HUES6 (cell line): ENCODE measurements around the gene TMEM45B.
"Not testable (repeated sequence)": the region's sequence is repeated elsewhere in the genome, so short reads cannot be mapped to it uniquely, and the experiment has no call there.

Experiments
- H3K27ac ChIP-seq: 2 replicates; pipeline ENCODE4 v1.7.0; 2013; ENCODE audit warnings: low read depth, mild to moderate bottlenecking, low read length, inconsistent platforms
- H3K27me3 ChIP-seq: 2 replicates; pipeline ENCODE4 v1.6.1; 2013; ENCODE audit warnings: low read length; ENCODE audit not compliant: control insufficient read depth, insufficient read depth
- H3K36me3 ChIP-seq: 2 replicates; pipeline ENCODE4 v1.6.1; 2013; ENCODE audit warnings: low read length; ENCODE audit not compliant: control insufficient read depth, insufficient read depth
- H3K4me1 ChIP-seq: 2 replicates; pipeline ENCODE4 v1.6.1; 2013; ENCODE audit warnings: low read length; ENCODE audit not compliant: control insufficient read depth, insufficient read depth
- H3K4me3 ChIP-seq: 2 replicates; pipeline ENCODE4 v1.5.1; 2013; ENCODE audit warnings: low read depth, low read length
- H3K9ac ChIP-seq: one replicate; pipeline ENCODE4 v1.6.1; 2013; ENCODE audit warnings: mild to moderate bottlenecking, low read length
- H3K9me3 ChIP-seq: 2 replicates; pipeline ENCODE4 v1.6.1; 2013; ENCODE audit warnings: low read depth, low read length; ENCODE audit not compliant: control insufficient read depth, insufficient read depth

TMEM45B gene

DNA sequence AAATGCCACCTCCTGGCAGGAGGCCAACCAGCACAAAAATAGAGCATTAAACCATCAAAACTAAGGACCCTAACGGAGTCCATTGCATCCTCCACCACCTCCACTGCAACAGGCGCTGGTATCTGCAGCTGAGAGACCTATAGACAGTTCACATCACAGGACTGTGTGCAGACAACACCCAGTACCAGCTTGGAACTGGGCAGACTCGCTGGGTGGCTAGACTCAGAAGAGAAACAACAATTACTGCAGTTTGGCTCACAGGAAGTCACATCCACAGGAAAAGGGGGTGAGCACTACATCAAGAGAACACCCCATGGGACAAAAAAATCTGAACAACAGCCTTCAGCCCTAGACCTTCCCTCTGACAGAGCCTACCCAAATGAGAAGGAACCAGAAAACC, 11.6 kb upstream of the TMEM45B start:
- Histone ChIP-seq H3K36me3 (no peaks in the 10 kb centered on the region), H3K4me3 (no peak overlapping the region), H3K9me3 (peaks cover 12% of the 10 kb centered on the region), H3K9ac (no peak overlapping the region), H3K27me3 (no peaks in the 10 kb centered on the region), H3K27ac (no peak overlapping the region), H3K4me1 (0 out of 2 replicates have a peak, but pooled peaks cover 6% of the 10 kb centered on the region)

- H3K36me3 ChIP-seq, H3K27me3 ChIP-seq, H3K4me1 ChIP-seq, H3K9me3 ChIP-seq, H3K4me3 ChIP-seq, H3K27ac ChIP-seq, H3K9ac ChIP-seq: not testable (repeated sequence)
These were observed 7.4 kb upstream of the TMEM45B start for GRCh38 chr11:129808241-129808640.

DNA sequence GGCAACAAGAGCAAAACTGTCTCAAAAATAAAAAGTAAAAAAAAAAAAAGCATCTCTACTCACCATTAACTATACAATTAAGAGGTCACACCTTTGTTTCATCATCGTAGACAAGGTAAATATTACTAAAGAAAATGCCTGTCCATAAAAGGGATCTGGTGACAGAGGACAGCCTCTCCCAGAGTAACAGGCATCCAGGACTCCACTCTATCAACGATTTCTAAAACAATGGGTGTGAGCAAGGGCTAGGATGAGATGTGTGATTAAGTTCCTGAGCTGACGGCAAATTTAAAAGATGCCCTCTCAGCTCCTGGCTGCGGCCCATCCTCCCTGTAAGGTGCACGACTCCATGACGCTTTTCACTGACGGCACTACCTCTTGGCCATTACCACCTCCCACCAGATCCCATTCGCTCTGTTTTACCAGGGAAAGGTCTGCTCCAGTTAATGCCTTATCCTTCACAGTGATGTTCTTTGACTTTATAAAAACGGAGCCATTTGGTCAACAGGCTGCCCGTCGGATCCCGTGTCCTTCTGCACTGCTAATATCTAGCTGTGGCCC, 2.3 kb upstream of the TMEM45B start:
- Histone ChIP-seq H3K27me3 (peaks cover 52% of the 10 kb centered on the region), H3K9ac (no peak overlapping the region), H3K4me1 (no peaks in the 10 kb centered on the region), H3K27ac (no peak overlapping the region), H3K4me3 (no peak overlapping the region), H3K9me3 (no peaks in the 10 kb centered on the region), H3K36me3 (no peaks in the 10 kb centered on the region)

- peaks cover 62% of the 10 kb centered on the region for H3K27me3 ChIP-seq
- H3K4me3 ChIP-seq, result no peak overlapping the region
- H3K9ac ChIP-seq, result no peak overlapping the region
- no peaks in the 10 kb centered on the region for H3K9me3 ChIP-seq
- H3K27ac ChIP-seq, result no peak overlapping the region
- H3K4me1 ChIP-seq, result no peaks in the 10 kb centered on the region
- H3K36me3 ChIP-seq, result no peaks in the 10 kb centered on the region
These were observed 1.2 kb upstream of the TMEM45B start for GRCh38 chr11:129814244-129815014.

- Histone ChIP-seq H3K27ac (no peak overlapping the region), H3K4me1 (no peaks in the 10 kb centered on the region), H3K4me3 (no peak overlapping the region), H3K9me3 (no peaks in the 10 kb centered on the region), H3K27me3 (peaks cover 62% of the 10 kb centered on the region), H3K36me3 (no peaks in the 10 kb centered on the region), H3K9ac (no peak overlapping the region)
These were observed 1.9 kb downstream of the TMEM45B start for GRCh38 chr11:129817534-129818051.

DNA sequence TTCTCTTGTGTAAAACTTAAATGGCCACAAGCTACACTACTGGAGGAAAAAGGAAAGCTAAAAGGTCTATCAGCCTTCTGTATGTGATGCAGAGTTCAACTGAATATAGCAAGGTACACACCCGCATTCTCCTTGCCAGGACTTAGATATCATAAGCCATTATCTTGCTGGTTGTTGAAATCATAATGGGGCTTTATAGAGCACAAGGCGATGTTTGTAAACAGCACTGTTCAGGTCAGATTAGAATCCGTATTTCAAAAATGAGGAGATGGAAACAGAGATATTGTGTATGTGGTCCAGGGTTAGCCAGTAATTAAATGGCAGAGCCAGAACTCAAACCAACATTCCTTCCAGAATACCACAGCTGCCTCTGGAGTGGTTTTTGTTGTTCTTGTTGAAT, 2.6 kb downstream of the TMEM45B start:
- not testable (repeated sequence) for H3K4me1 ChIP-seq, H3K4me3 ChIP-seq, H3K27ac ChIP-seq, H3K9me3 ChIP-seq, H3K9ac ChIP-seq, H3K36me3 ChIP-seq
- H3K27me3 ChIP-seq, result peaks cover 61% of the 10 kb centered on the region

DNA sequence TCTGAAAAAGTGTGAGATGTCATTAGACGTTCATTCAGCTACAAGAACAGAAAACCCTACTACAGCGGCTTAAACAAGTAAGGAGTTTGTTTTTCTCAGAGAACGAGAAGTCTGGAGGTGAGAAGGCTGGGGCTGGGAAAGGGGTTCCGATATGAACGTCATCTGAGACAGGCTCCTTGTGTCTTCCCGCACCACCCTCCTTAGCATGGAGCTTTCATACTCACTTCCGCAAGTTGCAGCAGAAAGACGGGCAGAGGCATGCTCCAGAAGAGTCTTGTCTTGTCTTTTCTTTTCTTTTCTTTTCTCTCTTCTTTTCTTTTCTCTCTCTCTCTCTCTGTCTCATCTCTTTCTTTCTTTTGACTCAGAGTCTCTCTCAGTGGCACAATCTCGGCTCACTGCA, 3.6 kb downstream of the TMEM45B start:
- Histone ChIP-seq H3K4me1 (no peaks in the 10 kb centered on the region), H3K36me3 (no peaks in the 10 kb centered on the region), H3K27ac (no peak overlapping the region)

GRCh38 chr11:129820228-129820627, 4.6 kb downstream of the TMEM45B start:
- H3K4me1 ChIP-seq, H3K36me3 ChIP-seq, H3K9ac ChIP-seq, H3K9me3 ChIP-seq, H3K4me3 ChIP-seq, H3K27ac ChIP-seq: not testable (repeated sequence)
- H3K27me3 ChIP-seq, result peaks cover 41% of the 10 kb centered on the region

More for the DNA sequence above, 3.6 kb downstream of the TMEM45B start:
- Histone ChIP-seq H3K9me3 (no peaks in the 10 kb centered on the region), H3K4me3 (no peak overlapping the region), H3K27me3 (peaks cover 51% of the 10 kb centered on the region), H3K9ac (no peak overlapping the region)

- not testable (repeated sequence) for H3K36me3 ChIP-seq, H3K27ac ChIP-seq, H3K9me3 ChIP-seq, H3K4me3 ChIP-seq, H3K4me1 ChIP-seq, H3K9ac ChIP-seq
- peaks cover 10% of the 10 kb centered on the region; the same call in 1 of the 2 replicates for H3K27me3 ChIP-seq
These were observed 7.6 kb downstream of the TMEM45B start for GRCh38 chr11:129823281-129823680.

DNA sequence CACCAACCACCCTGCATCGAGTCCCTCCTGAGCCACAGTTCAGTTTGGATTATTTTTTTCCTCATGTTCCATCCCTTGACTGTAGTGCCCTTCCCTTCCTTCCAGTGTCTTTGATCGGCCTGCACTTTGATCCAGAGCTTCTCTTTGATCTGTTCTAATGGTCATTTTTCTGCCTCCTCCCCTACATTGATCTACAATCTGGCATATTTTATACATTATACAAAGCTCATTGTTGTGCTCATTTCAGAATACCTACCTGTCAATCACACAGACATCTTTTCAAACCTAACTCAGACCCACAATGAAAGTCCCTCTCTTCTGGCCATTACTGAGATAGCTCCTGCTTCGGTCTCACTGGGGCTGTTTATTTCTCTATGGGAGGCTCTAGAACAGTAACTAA, 8.2 kb downstream of the TMEM45B start:
- H3K4me1 ChIP-seq, H3K9me3 ChIP-seq, H3K36me3 ChIP-seq, H3K27ac ChIP-seq, H3K27me3 ChIP-seq, H3K9ac ChIP-seq, H3K4me3 ChIP-seq: not testable (repeated sequence)

- H3K9me3 ChIP-seq, result no peaks in the 10 kb centered on the region
- H3K36me3 ChIP-seq, result no peaks in the 10 kb centered on the region
- no peak overlapping the region for H3K4me3 ChIP-seq
- H3K4me1 ChIP-seq, result no peaks in the 10 kb centered on the region
- no peak overlapping the region for H3K27ac ChIP-seq
- H3K9ac ChIP-seq, result no peak overlapping the region
- no peaks in the 10 kb centered on the region for H3K27me3 ChIP-seq
These were observed 9.7 kb downstream of the TMEM45B start for GRCh38 chr11:129825380-129825779.
